ENCODE data around the gene FUCA2. TPM values are rescaled to one million over a fixed set of nuclear protein-coding genes. Genes with fewer than 3 reads are reported as not detected.

The FUCA2 gene
- total and polyA plus RNA-seq, 2 experiments from 2014 or later, result 31.8 to 33.4 TPM

- ATAC-seq (no peak), DNase-seq (ENCODE audit: low spot score) (no peak)
- no peak overlapping the region for H3K27ac ChIP-seq (ENCODE audit: low read depth)
- H3K4me2 ChIP-seq, result no peak overlapping the region
- no peaks in the 10 kb centered on the region for H4K20me1 ChIP-seq (replicated peaks; ENCODE audit: insufficient read depth)
- TF ChIP-seq CTCF (conservative IDR thresholded peaks at IDR 0.05; ENCODE audit: low read depth in 2 of 2) (no peak), NANOG (IDR thresholded peaks at IDR 0.05; ENCODE audit: borderline replicate concordance) (no peak), CREB1 (CRISPR knock-in tag; IDR thresholded peaks at IDR 0.05; ENCODE audit: low read depth) (no peak), POLR2AphosphoS5 (IDR thresholded peaks at IDR 0.05; ENCODE audit: low read depth) (no peak)
- TF ChIP-seq, protein P1, sequence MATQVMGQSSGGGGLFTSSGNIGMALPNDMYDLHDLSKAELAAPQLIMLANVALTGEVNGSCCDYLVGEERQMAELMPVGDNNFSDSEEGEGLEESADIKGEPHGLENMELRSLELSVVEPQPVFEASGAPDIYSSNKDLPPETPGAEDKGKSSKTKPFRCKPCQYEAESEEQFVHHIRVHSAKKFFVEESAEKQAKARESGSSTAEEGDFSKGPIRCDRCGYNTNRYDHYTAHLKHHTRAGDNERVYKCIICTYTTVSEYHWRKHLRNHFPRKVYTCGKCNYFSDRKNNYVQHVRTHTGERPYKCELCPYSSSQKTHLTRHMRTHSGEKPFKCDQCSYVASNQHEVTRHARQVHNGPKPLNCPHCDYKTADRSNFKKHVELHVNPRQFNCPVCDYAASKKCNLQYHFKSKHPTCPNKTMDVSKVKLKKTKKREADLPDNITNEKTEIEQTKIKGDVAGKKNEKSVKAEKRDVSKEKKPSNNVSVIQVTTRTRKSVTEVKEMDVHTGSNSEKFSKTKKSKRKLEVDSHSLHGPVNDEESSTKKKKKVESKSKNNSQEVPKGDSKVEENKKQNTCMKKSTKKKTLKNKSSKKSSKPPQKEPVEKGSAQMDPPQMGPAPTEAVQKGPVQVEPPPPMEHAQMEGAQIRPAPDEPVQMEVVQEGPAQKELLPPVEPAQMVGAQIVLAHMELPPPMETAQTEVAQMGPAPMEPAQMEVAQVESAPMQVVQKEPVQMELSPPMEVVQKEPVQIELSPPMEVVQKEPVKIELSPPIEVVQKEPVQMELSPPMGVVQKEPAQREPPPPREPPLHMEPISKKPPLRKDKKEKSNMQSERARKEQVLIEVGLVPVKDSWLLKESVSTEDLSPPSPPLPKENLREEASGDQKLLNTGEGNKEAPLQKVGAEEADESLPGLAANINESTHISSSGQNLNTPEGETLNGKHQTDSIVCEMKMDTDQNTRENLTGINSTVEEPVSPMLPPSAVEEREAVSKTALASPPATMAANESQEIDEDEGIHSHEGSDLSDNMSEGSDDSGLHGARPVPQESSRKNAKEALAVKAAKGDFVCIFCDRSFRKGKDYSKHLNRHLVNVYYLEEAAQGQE (IDR thresholded peaks at IDR 0.05; ENCODE audit: unreplicated experiment), result no peak
- no peaks in the 10 kb centered on the region for H3F3A ChIP-seq (replicated peaks; ENCODE audit: low read depth)
- H3K79me2 ChIP-seq (replicated peaks; ENCODE audit: insufficient read depth), result no peaks in the 10 kb centered on the region
- H3K4me1 ChIP-seq (ENCODE audit: insufficient read depth), result peaks cover 14% of the 10 kb centered on the region
- Mint-ChIP-seq H3K9me3 (no peaks in the 10 kb centered on the region), H3K36me3 (ENCODE audit: low read depth) (no peaks in the 10 kb centered on the region), H3K27ac (no peak overlapping the region), H3K4me3 (no peak overlapping the region), H3K27me3 (ENCODE audit: insufficient read depth, low read depth, poor library complexity) (peaks cover 8% of the 10 kb centered on the region), H3K4me1 (peaks cover 10% of the 10 kb centered on the region)
- peaks cover 6% of the 10 kb centered on the region; the same call in 1 of the 2 replicates for H3K27me3 ChIP-seq (ENCODE audit: insufficient read depth)
- no peak overlapping the region for H3K4me3 ChIP-seq
- no peaks in the 10 kb centered on the region for H3K36me3 ChIP-seq (ENCODE audit: insufficient read depth)
- no peaks in the 10 kb centered on the region for H3K9me2 ChIP-seq (ENCODE audit: insufficient read depth)
- no peak overlapping the region for H2AFZ ChIP-seq
Observed at GRCh38 chr6:143527677-143528076, 16.2 kb upstream of the FUCA2 start.

DNA sequence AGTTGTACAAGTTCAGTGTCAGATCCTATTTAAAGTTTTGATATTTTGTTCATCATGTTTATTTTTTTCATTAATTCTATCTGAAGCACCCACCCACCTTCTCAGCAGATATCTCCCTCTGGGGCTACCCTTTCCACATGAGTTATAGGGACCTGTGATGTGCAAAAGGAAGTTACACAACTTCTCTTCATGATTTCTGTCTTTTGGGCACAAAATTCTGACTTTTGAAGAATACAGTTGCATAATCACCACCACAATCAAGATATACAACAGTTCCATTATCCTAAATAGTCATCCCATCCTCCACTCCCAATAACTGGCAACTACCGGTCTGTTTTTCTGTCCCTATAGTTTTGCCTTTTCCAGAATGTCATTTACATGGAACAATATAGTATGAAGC lies 13.8 kb upstream of the FUCA2 start:
- Mint-ChIP-seq H3K36me3 (ENCODE audit: low read depth) (no peaks in the 10 kb centered on the region), H3K4me1 (peaks cover 10% of the 10 kb centered on the region), H3K27ac (no peak overlapping the region), H3K27me3 (ENCODE audit: insufficient read depth, low read depth, poor library complexity) (peaks cover 11% of the 10 kb centered on the region), H3K4me3 (no peak overlapping the region), H3K9me3 (no peaks in the 10 kb centered on the region)
- Histone ChIP-seq H3K4me3 (no peak overlapping the region), H4K20me1 (replicated peaks; ENCODE audit: insufficient read depth) (no peaks in the 10 kb centered on the region), H3K4me1 (ENCODE audit: insufficient read depth) (peaks cover 14% of the 10 kb centered on the region), H3K4me2 (no peak overlapping the region), H3K27me3 (ENCODE audit: insufficient read depth) (no peaks in the 10 kb centered on the region), H3F3A (replicated peaks; ENCODE audit: low read depth) (no peaks in the 10 kb centered on the region), H3K9me2 (ENCODE audit: insufficient read depth) (no peaks in the 10 kb centered on the region), H3K79me2 (replicated peaks; ENCODE audit: insufficient read depth) (no peaks in the 10 kb centered on the region), H3K36me3 (ENCODE audit: insufficient read depth) (no peaks in the 10 kb centered on the region), H2AFZ (no peak overlapping the region), H3K27ac (ENCODE audit: low read depth) (no peak overlapping the region)
- DNase-seq (ENCODE audit: low spot score) (no peak), ATAC-seq (no peak)
- TF ChIP-seq CTCF (conservative IDR thresholded peaks at IDR 0.05; ENCODE audit: low read depth in 2 of 2), result no peak
- no peak for TF ChIP-seq POLR2AphosphoS5 (IDR thresholded peaks at IDR 0.05; ENCODE audit: low read depth)
- TF ChIP-seq, protein P2, sequence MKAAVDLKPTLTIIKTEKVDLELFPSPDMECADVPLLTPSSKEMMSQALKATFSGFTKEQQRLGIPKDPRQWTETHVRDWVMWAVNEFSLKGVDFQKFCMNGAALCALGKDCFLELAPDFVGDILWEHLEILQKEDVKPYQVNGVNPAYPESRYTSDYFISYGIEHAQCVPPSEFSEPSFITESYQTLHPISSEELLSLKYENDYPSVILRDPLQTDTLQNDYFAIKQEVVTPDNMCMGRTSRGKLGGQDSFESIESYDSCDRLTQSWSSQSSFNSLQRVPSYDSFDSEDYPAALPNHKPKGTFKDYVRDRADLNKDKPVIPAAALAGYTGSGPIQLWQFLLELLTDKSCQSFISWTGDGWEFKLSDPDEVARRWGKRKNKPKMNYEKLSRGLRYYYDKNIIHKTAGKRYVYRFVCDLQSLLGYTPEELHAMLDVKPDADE (IDR thresholded peaks at IDR 0.05), result no peak
- TF ChIP-seq JUNB (IDR thresholded peaks at IDR 0.05; ENCODE audit: unreplicated experiment), result no peak

Measured in GM23338 (cell line).